HL-60 (cell line): ENCODE results near the gene ATP2B2.

Source experiments
- CTCF ChIP-seq: IDR thresholded peaks from one replicate; pipeline ENCODE4 v1.5.1; 2011; ENCODE audit warnings: low read length, control low read depth, inconsistent platforms; ENCODE audit not compliant: insufficient read depth
- POLR2AphosphoS5 ChIP-seq: IDR thresholded peaks from 2 replicates; pipeline ENCODE4 v1.6.1; 2012; ENCODE audit warnings: low read depth
- REST ChIP-seq: IDR thresholded peaks from 2 replicates; pipeline ENCODE4 v1.6.1; 2012; ENCODE audit warnings: low read depth; ENCODE audit not compliant: insufficient replicate concordance

- TF ChIP-seq CTCF (no peak), REST (no peak), POLR2AphosphoS5 (no peak)
Measured at GRCh38 chr3:10280177-10280529, 225.2 kb downstream of the ATP2B2 start.
